HG02943 (cell line): Measurements from ENCODE around the gene CACNA2D3.

Experiments
- ATAC-seq: cut with Tn5 transposase; IDR thresholded peaks from one replicate; pipeline ENCODE4 v1.9.1; 2021; ENCODE audit warnings: mild to moderate bottlenecking, low read depth, moderate library complexity; ENCODE audit not compliant: unreplicated experiment

Gene CACNA2D3

DNA sequence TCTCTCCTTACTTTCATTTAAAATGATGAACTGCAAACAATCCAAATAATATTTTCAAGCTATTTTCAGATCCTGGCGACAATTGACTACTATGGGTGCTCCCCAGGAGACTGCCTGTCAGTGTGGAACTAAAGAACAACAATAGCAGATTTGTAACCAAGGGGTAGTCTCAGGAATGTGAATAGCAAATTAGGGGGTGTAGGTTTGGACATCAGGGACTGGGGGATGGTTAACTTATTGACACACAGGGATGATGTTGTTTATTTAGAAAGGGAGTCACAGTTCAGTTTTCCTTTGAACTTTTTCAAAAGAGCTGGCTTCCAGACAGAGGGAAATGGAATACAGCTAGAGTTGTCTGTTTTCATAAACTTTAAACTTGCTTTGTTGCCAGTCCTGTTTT lies 575.7 kb downstream of the CACNA2D3 start:
- no peak for ATAC-seq

DNA sequence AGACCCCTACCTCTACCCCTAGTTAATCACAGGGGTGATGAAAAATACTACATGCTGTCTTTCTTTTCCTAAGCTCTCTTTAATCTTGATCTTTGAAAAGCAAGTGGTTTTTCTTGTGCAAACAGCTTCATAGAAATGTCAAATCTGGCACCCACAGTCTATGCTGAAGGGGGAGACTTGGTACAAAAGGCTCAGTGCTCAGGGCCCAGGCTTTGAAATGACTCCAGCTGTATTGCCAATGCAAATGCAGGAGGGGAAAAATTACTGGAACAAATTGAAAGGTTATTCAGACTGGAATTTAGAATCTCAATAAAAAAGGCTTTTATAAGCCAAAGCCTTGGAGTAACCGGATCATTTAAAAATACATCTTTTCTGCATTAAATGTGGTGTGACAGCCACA lies 581.6 kb downstream of the CACNA2D3 start:
- ATAC-seq: no peak

GRCh38 chr3:54705730-54706129 lies 583.4 kb downstream of the CACNA2D3 start:
- no peak for ATAC-seq

DNA sequence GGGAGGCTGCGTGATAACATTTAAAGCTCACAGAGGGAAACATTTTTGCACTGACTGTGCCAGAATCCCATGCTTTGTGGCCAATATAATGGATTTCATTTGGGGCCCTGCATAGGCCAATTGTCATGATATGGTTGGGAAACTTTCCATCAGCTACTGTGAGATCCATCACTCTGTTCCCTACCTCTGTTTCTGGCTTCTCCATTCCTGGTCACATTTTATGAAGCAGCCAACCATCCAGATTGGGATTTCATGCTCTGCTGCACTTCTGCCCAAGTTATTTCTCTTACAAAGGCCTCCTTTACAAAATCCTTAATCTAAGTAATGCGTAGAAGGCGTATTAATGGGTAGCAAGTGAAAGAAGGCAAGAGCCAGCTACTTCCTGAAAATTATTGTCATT lies 584.4 kb downstream of the CACNA2D3 start:
- ATAC-seq: no peak

DNA sequence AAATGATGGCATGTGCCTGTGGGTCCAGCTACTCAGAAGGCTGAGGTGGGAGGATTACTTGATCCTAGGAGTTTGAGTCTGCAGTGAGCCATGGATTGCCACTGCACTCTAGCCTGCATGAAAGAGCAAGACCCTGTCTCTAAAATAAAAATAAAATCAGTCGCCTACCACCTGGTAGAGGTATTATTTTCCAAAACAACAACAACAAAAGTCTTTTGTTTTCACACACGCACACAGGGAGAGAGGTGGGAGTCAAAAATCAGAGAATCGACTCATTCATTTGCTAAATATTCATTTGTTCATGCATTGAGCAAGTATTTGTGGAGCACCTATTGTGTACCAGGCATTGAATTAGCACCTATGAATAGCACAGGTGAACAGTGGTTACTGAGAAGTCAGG lies 587.4 kb downstream of the CACNA2D3 start:
- ATAC-seq: no peak

DNA sequence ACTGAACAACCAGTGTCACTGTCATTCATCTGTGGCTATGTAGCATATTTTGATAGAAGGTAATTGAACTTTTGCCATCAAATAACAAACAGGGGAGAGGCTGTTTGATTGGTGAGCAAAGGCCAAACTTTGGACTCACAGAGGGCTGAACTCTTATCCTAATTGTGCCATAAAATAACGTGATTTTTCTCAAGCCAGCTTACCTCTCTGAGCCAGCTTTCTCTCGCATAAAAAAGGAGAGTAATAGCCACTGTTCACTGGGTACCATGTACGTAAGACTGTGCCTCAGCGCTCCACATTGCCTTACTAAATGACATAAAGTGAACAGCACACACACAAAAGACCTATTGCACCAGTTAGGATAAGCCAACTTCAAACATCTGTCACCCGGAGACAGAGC lies 588.6 kb downstream of the CACNA2D3 start:
- no peak for ATAC-seq

DNA sequence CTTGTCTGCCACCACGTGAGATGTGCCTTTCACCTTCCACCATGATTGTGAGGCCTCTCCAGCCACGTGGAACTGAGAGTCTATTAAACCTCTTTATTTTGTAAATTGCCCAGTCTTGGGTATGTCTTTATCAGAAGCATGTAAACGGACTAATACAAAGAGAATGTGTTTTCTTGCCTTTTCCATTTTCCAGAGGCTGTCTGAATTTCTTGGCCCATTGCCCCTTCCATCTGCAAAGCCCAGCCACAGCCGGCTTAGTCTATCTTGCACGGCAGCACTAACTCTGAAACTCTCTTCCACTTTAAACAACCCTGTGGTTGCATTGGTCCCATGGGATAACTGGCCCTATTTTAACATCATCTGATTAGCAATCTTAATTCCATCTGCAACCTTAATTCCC lies 590.2 kb downstream of the CACNA2D3 start:
- no peak for ATAC-seq

GRCh38 chr3:54713031-54713430 lies 590.7 kb downstream of the CACNA2D3 start:
- ATAC-seq: no peak

- no peak for ATAC-seq
These were observed 591.1 kb downstream of the CACNA2D3 start for GRCh38 chr3:54713455-54713854.

DNA sequence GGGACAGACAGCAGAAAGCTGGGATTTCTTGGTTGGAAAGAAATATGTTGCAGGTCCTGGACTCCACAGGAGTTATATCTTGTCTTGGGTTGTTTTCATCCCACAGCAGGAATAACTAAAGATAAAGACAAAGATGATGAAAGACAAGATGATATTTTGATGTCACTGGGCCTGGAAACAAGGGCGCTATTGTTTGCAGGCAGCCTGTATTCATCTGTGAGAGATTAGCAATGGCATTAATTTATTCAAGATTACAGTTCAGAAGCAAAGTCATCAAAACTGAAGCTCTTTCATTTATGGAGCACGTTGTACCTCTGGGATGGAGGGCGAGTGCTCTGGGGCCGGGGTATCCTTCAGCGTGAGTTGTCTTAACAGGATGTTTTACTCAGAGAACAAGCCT lies 591.7 kb downstream of the CACNA2D3 start:
- ATAC-seq: no peak

DNA sequence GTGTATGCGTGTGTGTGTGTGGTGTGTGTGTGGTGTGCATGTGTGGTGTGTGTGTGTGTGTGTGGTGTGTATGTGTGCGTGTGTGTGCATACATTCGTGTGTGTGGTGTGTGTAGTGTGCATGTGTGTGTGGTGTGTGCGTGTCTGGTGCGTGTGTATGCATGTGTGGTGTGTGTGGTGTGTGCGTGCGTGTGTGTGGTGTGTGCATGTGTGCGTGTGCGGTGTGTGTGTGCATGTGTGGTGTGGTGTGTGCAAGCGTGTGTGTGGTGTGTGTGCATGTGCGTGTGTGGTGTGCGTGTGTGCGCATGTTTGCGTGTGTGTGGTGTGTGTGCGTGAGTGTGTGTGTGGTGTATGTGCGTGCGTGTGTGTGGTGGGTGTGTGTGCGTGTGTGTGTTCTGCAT lies 595.2 kb downstream of the CACNA2D3 start:
- no peak for ATAC-seq

DNA sequence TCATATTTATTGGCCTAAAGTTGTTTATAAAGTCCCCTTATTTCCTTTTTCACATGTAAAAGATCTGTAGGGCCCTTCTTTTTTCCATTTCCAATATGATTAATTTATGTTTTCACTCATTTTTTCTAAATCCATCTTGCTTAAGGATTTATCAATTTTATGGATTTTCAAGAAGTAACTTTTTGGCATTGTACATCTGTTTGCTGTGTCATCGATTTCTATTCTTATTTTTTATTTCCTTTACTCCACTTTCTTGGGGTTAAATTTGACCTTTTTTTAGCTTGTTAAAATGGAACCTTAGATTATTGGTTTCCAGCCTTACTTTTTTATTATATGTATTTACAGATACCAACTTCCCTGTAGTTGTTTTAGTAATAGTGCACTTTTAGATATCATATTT lies 597.6 kb downstream of the CACNA2D3 start:
- no peak for ATAC-seq

DNA sequence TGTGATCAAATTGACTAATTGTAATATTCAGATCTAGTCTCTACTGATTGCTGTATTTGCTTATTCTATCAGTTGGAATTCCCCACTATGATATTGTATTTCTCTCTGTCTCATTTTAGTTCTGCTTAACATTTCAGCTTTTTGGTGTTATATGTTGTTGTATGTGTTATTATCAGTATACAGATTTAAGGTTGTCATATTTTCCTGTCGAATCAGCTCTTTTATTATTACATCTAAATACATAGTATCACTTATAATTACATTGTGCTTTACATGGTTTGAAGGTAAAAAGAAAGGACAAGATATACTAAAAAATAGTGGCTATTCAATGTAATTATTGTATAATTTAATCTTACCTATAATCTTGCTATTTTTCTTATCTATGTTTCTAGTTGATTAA lies 598.3 kb downstream of the CACNA2D3 start:
- no peak for ATAC-seq

GRCh38 chr3:54731732-54732445 lies 609.5 kb downstream of the CACNA2D3 start:
- ATAC-seq: no peak

DNA sequence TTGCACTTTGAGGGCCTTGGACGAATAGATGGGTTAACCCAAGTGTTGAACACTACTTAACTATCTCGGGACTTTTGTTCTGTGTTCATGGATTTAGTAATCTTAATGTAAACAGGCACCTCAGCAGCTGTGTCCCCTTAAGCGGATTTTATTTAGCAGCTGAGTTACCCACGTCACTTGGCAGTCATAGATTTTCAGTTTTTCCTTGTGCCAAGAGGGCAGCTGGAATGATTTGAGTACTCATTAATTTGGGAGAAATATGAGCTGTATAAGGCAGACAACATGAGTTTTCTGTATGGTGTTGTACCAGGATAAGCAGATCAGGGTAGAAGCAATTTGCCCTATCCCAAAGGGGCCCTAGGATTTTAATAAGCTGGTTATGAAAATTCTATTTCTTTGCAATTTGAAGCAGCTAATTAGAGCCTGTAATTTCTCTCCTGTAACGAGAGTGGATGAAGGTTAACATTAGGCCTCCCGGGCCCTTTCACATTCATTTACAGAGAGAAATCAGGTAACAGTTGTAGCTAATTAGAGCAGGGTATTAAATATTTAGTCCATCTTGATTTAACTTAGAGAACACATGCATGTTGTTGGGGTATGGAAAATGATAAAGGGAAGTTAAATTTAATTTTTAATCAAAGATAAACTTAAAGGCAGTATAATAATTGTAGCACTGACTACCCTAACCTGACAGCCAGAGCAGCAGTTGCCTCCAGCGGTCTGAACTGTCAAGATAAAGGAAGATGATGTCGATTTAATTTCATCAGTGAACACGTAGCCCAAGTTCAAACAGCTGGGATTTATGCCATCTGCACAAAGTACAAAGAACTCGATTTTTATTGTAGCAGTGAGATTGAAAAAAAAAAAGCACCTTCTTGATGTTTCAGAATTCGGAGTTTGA lies 611.0 kb downstream of the CACNA2D3 start:
- no peak for ATAC-seq

- no peak for ATAC-seq
These were observed 614.1 kb downstream of the CACNA2D3 start for GRCh38 chr3:54736459-54736858.

GRCh38 chr3:54743755-54744154 lies 621.4 kb downstream of the CACNA2D3 start:
- no peak for ATAC-seq

GRCh38 chr3:54744291-54744690 lies 621.9 kb downstream of the CACNA2D3 start:
- ATAC-seq: no peak

DNA sequence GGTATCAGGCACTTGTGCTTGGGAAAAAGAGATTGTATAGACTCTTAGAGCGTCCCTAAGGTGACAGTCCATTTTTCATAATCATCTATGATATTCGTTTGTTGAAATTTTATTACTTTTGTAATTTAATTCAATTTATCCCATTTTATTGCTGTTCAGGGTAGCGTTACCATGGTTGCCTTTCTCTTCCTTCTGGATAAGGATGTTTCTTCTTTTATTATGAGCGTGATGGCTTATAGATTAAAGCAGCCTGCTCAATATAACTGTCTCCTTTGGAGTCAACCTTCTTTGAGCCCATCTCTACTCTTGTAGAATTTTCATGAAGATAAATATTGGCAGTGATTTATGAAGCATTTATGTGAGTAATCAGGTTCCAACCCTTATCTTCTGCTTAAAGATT lies 623.5 kb downstream of the CACNA2D3 start:
- ATAC-seq: no peak

DNA sequence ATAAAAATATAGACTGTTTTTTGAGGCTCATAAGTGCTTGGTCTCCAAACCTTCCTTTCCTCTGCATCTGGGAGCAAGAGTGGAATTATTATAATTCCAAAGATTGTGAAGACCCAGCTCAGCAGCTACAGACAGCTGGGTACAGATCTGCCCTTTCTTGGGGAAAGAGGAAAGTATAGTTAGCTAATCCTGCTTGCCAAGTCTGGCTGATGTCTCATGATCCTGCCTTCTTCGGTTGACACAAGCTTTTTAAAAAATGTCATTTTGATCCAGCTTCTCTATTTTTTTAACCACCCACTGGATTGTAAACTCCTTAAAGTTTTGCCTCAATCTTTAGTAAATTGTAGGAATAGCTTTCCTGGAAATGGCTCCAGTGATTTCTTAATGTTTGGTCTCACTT lies 624.4 kb downstream of the CACNA2D3 start:
- no peak for ATAC-seq

- ATAC-seq: no peak
These were observed 633.4 kb downstream of the CACNA2D3 start for GRCh38 chr3:54755756-54756155.

- no peak for ATAC-seq
These were observed 634.0 kb downstream of the CACNA2D3 start for GRCh38 chr3:54756330-54756731.
